NCI-H2196 treated with DMSO at 0.1 percent for 48 hours (cell line): Measurements from ENCODE around the gene NIPBL.
"Not testable (repeated sequence)": the region's sequence is repeated elsewhere in the genome, so short reads cannot be mapped to it uniquely, and the experiment has no call there.

Experiments used
- DNase-seq: peaks from one replicate; lab custom pipeline; 2025; ENCODE audit not compliant: unreplicated experiment; lab: John Stamatoyannopoulos, UW

Gene NIPBL

DNA sequence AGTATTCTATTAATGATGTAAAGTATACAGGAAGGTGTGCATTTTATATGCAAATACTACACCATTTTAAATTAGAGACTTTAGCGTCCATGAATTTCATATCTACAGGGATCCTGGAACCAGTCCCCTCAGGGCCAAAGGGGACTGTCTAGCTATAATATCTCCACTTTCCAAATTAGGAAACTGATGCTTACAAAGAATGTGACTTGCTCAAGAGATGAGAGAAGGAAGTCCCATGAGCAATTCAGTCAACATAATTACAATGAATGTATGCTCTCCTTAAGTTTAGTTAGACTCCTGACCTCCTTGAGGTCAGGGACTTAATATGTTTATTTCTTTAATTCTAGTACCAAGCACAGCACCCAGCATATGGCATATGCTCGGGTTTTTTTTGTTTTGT, 23.7 kb downstream of the NIPBL start:
- no peak for DNase-seq

DNA sequence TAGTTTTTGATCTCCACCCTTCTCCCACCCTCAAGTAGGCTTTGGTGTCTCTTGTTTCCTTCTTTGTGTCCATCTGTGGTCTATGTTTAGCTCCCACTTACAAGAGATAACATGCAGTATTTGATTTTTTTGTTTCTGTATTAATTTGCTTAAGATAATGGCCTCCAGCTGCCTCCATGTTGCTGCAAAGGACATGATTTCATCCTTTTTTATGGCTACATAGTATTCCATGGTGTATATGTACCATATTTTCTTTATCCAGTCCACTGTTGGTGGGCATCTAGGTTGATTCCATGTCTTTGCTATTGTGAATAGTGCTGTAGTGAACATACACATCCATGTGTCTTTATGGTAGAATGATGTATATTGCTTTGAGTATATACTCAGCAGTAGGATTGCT, 24.5 kb downstream of the NIPBL start:
- not testable (repeated sequence) for DNase-seq

DNA sequence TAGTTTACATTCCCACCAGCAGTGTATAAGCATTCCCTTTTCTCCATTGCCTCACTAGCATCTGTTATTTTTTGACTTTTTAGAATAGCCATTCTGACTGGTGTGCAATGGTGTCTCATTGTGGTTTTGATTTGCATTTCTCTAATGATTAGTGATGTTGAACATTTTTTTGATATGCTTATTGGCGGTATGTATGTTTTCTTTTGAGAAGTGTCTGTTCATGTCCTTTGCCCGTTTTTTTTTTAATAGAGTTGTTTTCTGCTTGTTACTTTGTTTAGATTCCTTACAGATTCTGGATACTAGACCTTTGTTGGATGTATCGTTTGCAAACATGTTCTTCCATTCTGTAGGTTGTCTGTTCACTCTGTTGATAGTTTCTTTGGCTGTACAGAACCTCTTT, 25.3 kb downstream of the NIPBL start:
- DNase-seq, result no peak

DNA sequence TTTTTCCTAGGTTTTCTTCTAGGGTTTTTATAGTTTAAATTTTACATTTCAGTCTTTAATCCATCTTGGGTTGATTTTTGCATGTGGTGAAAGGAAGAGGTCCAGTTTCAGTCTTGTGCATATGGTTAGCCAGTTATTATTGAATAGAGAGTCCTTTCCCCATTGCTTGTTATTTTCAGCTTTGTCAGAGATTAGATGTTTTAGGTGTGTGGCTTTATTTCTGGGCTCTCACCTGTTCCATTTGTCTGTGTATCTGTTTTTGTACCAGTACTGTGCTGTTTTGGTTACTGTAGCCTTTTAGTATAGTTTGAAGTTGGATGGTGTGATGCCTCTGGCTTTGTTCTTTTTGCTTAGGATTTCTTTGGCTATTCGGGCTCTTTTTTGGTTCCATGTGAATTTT, 25.8 kb downstream of the NIPBL start:
- no peak for DNase-seq

DNA sequence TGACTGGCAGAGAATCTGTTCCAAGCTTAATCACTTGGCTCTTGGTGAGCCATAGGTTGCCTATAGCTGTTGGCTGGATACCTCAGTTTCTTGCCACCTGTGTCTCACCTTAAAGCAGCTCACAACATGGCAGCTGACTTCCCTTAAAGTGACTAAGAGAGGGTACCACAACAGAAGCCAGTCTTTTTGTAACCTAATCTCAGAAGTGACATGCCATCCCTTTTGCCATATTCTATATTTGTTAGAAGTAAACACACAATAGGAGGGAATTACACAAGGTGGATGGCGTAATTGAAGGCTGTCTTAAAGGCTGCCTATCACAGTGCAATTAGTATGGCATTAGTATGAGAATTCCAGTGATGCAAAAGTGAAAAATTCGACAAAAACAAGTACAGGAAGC, 28.1 kb downstream of the NIPBL start:
- no peak for DNase-seq

DNA sequence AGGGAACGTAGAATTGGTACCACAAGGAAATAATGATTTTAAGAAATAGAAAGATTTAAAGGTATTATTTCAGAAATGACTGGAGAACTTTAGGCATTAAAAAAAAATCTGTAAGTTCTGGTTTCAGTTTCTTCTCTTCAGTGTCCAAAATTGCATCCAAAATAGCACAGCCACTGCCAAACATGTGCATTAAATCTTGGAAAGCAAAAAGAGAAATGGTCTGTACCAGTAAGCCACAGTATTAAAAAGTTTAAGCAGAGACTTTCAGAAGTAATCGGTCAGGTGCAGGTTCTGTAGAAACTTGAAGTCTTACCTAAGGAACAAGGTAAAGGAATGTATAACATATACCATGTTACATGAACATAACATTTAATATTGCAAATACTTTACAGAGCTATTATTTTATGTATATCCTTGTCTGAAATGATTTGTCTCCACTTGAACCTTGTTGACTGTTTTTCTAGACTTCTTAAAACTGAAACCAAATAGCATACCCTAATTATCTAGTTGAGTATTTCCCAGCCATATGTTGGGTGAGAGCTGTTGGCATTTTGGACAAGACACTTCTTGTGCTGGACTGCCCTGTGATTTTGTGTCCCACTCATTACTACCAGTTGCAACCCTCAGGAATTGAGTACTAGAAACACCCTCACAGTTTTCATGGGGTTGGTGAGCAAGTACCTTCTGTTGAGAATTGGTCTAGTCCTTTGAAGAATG, 32.1 kb downstream of the NIPBL start:
- DNase-seq, result no peak

DNA sequence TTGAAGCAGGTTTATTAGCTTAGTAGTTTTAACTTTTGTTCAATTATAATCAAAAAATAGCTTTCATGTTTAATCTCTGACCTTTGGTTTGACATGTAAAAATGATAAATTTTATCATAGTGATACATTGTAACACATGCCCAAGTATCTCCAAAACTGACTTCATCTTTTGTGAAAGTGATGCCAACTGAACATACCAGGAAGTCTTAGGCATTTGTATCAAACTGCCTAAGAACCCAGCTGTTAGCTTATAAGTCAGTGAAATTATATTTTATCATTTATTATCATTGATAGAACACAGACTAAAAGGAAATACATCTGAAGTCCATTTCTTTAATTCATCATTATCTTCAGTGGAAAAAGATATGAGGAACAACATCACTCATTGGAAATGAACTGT, 39.1 kb downstream of the NIPBL start:
- DNase-seq, result no peak

DNA sequence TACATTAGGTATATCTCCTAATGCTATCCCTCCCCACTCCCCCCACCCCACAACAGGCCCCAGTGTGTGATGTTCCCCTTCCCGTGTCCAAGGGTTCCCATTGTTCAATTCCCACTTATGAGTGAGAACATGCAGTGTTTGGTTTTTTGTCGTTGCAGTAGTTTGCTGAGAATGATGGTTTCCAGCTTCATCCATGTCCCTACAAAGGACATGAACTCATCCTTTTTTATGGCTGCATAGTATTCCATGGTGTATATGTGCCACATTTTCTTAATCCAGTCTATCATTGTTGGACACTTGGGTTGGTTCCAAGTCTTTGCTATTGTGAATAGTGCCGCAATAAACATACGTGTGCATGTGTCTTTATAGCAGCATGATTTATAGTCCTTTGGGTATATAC, 40.0 kb downstream of the NIPBL start:
- DNase-seq, result not testable (repeated sequence)

DNA sequence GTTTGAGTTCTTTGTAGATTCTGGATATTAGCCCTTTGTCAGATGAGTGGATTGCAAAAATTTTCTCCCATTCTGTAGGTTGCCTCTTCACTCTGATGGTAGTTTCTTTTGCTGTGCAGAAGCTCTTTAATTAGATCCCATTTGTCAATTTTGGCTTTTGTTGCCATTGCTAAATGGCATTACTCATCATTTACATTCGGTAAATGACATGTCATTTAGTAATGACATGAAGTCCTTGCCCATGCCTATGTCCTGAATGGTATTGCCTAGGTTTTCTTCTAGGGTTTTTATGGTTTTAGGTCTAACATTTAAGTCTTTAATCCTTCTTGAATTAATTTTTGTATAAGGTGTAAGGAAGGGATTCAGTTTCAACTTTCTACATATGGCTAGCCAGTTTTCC, 40.8 kb downstream of the NIPBL start:
- DNase-seq, result not testable (repeated sequence)

DNA sequence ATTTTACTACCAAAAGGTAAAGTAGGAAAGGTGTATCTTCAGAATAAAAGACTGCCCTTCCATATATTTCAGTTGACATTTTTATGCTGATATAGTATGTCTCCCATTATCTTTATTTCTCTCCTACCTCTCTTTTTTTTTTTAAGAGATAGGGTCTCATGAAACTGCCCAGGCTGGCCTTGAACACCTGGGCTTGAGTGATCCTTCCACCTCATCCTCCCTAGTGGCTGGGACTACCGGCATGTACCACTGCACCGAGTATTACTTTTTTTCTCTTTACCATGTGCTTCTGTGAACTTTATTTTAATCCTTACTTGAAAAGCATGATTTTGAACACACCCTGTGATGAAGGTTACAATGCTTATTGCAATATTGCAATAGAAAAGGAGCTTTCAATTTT, 42.7 kb downstream of the NIPBL start:
- no peak for DNase-seq

DNA sequence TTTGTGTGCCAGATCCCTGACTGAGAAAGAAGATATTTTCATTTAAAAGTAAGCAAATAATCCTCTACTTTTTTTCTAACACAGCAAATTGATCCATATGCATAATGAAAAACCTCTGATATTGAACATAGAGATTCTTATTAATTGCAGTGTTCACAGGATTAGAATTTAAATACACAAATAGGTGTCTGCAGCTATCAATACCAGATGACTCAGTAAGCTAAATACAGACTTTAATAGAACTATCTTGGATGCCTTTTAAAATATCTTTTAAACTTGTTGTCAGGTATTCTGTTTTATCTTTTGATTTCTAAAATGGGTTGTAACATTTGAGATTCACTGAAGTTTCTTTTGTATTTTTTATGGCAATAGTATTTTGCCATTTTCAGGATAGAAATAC, 43.1 kb downstream of the NIPBL start:
- no peak for DNase-seq

DNA sequence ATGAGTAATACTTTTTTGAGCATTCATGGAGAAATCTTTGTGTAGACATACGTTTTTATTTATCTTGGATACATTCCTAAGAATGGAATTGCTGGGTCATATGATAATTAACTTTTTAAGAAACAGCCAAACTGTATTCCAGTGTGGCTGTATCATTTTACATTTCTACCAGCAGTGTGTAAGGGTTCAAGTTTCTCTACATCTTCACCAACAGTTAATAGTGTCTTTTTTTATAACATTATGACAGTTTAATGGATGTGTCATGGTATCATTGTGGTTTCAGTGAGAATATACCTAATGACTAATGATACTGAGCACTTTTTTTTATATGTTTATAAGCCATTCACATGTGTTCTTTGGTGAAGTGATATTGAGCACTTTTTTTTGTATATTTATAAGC, 52.4 kb downstream of the NIPBL start:
- DNase-seq, result no peak

DNA sequence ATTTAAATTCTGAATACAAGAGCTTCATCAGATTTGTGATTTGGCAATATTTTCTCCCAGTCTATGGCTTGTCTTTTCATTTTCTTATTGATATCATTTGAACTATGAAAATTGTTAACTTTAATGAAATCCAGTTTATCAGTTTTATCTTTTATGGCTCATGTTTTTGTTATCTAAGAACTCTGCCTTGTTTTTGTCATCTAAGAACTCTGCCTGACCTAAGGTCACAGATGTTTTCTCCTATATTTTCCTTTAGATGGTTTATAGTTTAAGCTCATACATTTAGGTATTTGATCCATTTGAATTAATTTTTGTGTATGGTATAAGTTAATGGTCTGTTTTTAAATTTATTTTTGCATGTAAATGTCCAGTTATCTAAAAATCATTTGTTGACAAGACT, 52.9 kb downstream of the NIPBL start:
- DNase-seq, result no peak

DNA sequence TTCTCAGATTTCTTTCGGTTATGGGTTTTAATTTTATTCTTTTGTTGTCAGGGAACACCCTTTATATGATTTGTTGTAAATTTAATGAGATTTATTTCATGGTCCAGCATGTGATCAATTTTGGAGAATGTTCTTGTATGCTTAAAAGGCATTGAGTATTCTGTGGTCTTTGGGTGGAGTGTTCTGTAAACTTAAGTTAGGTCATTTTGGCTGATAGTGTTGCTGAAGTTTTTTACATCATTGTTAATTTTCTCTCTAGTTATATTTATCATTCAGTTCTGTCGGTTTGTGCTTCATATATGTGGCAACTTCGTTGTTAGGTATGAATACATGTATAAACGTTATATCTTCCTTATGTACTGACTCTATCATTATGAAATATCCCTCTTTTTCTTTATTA, 55.5 kb downstream of the NIPBL start:
- DNase-seq, result no peak

DNA sequence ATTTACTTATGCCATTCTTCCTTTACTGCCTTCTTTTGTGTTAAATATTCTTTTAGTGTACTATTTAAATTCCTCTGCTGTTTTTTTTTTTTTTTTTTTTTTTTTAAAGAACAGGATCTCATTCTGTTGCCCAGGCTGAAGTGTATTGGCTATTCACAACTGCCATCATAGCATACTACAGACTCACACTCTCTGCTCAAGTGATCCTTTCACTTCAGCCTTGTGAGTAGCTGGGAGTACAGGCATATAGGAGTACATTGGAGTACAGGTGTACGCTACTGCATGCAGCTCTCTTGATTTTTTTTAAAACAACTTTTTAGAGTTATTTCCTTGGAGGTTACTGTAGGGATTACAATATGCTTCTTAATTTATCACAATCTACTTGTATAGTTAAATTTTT, 56.1 kb downstream of the NIPBL start:
- no peak for DNase-seq

DNA sequence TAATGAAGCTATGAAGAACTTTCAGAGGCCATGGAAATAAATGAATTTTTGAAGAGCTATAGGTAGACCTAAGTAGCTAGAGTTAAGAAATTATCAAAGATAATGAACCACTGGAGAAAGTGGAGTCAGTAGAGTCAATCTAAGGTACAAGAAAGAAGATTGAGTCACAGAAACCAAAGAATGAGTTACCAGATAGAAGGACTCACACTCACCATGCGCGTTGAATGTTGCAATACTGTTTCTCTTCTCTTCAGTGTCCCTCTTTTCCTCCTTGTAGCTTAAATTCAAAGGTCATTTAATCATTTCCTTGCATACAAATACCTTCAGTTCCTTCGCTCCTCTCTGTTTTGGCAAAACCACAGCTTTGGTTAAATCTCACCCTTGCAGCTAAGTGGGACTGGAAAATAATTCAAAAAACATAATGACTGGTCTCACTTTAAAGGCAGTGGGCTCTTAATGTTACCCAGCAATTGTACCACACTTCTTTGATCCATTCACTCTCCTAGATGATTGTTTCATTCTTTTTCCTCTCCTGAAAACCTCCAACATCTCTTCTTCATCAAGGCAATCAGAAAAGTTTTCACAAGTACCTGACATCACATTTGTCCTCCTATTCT, 58.3 kb downstream of the NIPBL start:
- DNase-seq, result no peak

DNA sequence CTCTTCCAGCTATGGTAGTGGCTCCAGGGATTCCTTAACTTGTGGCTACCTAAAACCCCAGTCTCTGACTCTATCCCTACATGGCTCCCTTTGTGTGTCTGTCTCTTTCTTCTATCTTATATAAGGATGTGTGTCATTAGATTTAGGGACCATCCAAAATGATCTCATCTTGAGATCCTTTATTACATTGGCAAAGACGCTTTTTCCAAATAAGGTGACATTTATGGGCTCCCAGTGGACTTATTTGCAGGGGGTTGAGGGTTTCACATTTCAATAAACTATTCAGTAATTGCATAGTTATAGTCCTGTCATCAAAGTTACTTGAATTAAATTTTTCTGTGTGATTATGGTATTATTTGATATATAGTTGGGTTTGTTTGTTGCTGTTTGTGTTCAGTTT, 59.2 kb downstream of the NIPBL start:
- DNase-seq, result no peak

DNA sequence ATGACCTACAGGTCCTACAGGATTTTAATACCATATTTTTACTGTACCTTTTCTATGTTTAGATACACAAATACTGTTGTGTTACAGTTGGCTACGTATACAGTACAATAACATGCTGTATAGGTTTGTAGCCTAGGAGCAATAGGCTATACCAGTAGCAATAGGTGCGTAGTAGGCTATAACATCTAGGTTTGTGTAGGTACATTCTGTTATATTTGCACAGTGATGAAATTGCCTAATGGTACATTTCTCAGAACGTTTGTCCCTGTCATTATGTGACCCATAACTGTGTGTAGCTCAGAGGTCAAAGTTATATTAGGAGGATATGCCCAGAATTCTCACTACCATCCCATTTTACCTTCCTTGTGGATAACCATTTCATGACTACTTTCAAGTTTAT, 59.7 kb downstream of the NIPBL start:
- no peak for DNase-seq

DNA sequence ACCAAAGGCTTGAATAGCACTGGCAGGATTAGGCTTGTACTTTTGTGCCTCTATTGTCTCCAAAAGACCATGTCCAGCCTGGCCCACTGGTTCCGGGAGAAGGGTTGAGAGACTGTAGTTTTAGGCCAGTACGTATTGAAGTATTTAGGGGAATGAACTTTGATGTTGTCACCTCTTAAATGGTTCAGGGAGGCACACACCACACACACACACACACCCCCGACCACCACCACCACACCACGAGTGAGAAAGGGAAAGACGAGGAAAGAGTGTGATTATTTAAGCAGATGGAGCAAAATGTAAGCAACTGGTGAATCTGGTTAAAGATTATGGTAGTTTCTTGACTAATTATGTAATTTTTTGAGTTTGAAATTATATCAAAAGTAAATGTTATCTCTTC, 61.6 kb downstream of the NIPBL start:
- DNase-seq, result no peak

DNA sequence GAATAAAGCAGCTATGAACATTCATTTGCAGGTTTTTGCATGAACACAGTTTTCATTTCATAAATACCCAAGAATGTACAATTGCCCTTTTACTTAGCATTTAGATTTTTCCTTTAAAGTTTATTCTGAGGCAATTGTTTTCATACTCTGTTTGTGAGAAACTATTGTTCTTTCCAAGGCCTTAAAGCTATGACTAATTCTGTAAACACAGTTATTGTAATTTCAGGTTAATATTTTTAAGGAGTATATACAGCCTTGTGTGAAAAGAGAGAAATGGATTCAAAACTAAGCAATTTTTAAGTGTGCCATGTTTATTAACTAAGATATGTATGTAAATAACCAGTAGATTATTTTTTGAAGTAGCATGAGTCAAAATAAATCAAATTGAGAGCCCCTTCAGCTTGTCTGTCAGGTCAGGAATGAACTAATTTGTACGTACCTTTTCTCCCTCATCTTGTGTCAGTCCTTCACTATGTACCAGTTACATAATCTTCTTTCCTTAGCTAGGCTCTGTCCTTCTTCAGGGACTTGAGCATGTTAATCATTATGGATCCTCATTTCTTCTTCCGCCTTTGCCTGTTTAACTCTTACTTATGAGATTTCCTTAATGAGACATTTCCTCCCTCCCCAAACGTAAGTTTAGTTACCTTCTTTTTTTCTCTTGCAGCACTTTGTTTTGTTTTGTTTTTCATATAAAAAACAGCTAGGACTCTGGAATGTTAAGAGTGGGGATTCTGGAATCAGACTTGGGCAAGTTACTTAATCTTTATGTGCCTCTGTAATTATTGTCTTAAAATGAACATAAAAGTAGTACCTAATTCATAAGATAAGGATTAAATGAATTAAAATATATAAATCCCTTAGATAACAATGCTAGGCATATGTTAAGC, 63.6 kb downstream of the NIPBL start:
- no peak for DNase-seq

DNA sequence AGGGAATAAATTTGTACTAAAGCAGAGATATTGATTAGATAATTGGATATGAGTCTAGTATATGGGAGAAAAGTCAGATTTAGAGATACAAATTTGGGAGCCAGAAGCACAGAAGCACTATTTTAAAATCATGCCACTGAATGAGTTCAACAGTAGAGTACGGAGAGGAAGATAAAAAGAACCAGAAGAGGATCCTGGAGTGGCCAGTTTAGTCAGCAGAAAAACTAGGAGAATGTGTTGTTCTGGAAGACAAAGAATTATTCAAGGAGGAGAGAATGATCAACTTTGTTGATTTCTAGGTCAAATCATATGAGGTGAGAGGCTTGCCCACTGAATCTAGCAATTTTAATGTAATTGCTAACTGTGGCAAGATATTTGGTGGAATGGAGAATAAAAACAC, 67.0 kb downstream of the NIPBL start:
- DNase-seq, result no peak

DNA sequence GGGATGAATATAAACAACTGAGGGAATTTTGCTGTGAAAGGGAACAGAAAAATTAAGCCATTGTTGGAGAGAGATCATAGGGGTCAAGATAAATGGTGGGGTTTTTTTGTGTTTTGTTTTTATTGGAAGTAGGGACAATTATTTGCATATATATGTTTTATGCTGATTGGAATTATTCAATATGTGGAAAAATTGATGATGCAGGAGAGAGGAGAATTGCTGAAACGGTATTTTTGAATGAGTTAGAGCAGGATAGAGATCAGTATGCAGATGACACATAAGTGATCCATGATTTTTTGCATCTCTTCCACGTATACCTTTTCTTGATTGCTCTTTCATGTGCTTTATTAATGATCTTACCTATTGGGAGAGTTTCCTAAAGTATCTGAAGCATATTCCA, 67.5 kb downstream of the NIPBL start:
- no peak for DNase-seq
